Progenitor cell of endocrine pancreas (in vitro differentiated cells): ENCODE results near the gene RBMS1. TPM values are rescaled to one million over a fixed set of nuclear protein-coding genes. Genes with fewer than 3 reads are reported as not detected.

ENCODE experiments used
- DNase-seq: peaks from one replicate; pipeline ENCODE4 v3.0.0; 2021; ENCODE audit warnings: low spot score; ENCODE audit not compliant: unreplicated experiment
- H3K27ac Mint-ChIP-seq: 2 replicates; pipeline ENCODE4 v1.8.0; 2021; ENCODE audit warnings: mild to moderate bottlenecking, moderate library complexity, mixed read lengths
- H3K27me3 Mint-ChIP-seq: 2 replicates; pipeline ENCODE4 v1.8.0; 2021; ENCODE audit warnings: mixed read lengths
- H3K36me3 Mint-ChIP-seq: 2 replicates; pipeline ENCODE4 v1.8.0; 2022; ENCODE audit warnings: mixed read lengths; ENCODE audit not compliant: insufficient read depth
- H3K4me1 Mint-ChIP-seq: 2 replicates; pipeline ENCODE4 v1.8.0; 2021; ENCODE audit warnings: low read depth, mixed read lengths
- H3K4me3 Mint-ChIP-seq: 2 replicates; pipeline ENCODE4 v1.8.0; 2021; ENCODE audit warnings: low read depth, mild to moderate bottlenecking, moderate library complexity, mixed read lengths
- H3K9me3 Mint-ChIP-seq: 2 replicates; pipeline ENCODE4 v1.8.0; 2021; ENCODE audit warnings: low read depth, mixed read lengths
- total RNA-seq: library from RNA; stranded (reverse); gene quantifications from 2 replicates; pipeline ENCODE4 v1.2.1, GENCODE V29; 2021
- TF ChIP-seq, protein P1 (sequence below): fragments of 200-600 bp; sonication (generic); IDR thresholded peaks from one replicate; pipeline ENCODE4 v1.5.0; 2021; ENCODE audit warnings: antibody characterized with exemption, mild to moderate bottlenecking; ENCODE audit not compliant: unreplicated experiment

The RBMS1 gene
- total RNA-seq, 1 donor from 2014 or later: 59.8 TPM

DNA sequence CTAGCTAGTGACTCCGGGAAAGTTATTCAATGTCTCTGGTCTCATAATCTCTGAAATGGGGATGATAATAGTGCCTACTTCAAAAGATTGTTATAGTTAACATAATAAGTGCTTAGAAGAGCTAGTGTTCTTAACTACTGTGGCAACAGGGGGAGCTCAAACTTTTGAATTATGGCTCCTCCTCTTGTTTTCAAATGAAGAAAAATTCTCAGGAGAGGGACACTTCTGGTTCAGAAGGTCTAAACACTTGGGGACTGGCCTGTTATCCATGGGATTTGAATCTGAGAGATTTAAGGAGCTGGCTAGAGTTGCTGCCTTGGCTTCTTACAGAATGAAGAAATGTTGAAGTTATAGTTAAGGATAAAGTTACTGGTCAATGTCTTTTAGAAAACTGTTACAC lies 201.4 kb downstream of the RBMS1 start:
- DNase-seq: no peak
- no peaks in the 10 kb centered on the region for H3K9me3 Mint-ChIP-seq
- H3K27me3 Mint-ChIP-seq: no peaks in the 10 kb centered on the region
- no peak overlapping the region for H3K4me3 Mint-ChIP-seq
- H3K4me1 Mint-ChIP-seq: no peaks in the 10 kb centered on the region
- peaks cover 11% of the 10 kb centered on the region for H3K36me3 Mint-ChIP-seq
- no peak overlapping the region for H3K27ac Mint-ChIP-seq
- TF ChIP-seq, protein P1, sequence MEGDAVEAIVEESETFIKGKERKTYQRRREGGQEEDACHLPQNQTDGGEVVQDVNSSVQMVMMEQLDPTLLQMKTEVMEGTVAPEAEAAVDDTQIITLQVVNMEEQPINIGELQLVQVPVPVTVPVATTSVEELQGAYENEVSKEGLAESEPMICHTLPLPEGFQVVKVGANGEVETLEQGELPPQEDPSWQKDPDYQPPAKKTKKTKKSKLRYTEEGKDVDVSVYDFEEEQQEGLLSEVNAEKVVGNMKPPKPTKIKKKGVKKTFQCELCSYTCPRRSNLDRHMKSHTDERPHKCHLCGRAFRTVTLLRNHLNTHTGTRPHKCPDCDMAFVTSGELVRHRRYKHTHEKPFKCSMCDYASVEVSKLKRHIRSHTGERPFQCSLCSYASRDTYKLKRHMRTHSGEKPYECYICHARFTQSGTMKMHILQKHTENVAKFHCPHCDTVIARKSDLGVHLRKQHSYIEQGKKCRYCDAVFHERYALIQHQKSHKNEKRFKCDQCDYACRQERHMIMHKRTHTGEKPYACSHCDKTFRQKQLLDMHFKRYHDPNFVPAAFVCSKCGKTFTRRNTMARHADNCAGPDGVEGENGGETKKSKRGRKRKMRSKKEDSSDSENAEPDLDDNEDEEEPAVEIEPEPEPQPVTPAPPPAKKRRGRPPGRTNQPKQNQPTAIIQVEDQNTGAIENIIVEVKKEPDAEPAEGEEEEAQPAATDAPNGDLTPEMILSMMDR: no peak

- TF ChIP-seq, protein P1: no peak
Measured at GRCh38 chr2:160291382-160291781, 202.2 kb downstream of the RBMS1 start.

DNA sequence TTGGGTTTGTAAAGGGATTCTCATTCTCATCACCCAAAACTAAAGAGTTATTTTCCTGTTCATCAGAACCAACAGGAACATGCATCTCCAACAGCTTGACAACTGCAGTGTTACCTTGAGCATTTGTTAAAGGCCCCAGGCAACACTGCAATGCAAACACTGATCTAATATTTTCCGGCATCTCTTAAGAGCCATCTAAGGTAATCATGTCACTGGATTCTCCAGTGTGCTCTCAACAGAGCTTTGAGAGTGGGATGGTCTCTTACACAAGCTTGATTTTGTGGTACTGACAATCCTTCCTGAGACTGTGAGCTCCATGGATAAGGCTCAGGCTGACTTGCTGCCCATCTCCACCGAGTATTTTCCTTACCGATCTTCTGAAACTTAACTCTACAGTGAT lies 203.0 kb downstream of the RBMS1 start:
- Mint-ChIP-seq H3K4me1 (no peaks in the 10 kb centered on the region), H3K4me3 (no peak overlapping the region), H3K9me3 (no peaks in the 10 kb centered on the region), H3K27ac (no peak overlapping the region), H3K36me3 (peaks cover 4% of the 10 kb centered on the region), H3K27me3 (no peaks in the 10 kb centered on the region)
- TF ChIP-seq, protein P1: no peak
- DNase-seq: no peak

More at GRCh38 chr2:160291382-160291781, 202.2 kb downstream of the RBMS1 start:
- no peak overlapping the region for H3K4me3 Mint-ChIP-seq
- no peak overlapping the region for H3K27ac Mint-ChIP-seq
- no peaks in the 10 kb centered on the region for H3K4me1 Mint-ChIP-seq
- no peak for DNase-seq
- peaks cover 8% of the 10 kb centered on the region for H3K36me3 Mint-ChIP-seq
- H3K9me3 Mint-ChIP-seq: no peaks in the 10 kb centered on the region
- no peaks in the 10 kb centered on the region for H3K27me3 Mint-ChIP-seq

- Mint-ChIP-seq H3K27me3 (no peaks in the 10 kb centered on the region), H3K4me1 (no peaks in the 10 kb centered on the region), H3K4me3 (no peak overlapping the region), H3K9me3 (no peaks in the 10 kb centered on the region), H3K36me3 (peaks cover 7% of the 10 kb centered on the region), H3K27ac (no peak overlapping the region)
- DNase-seq: no peak
- TF ChIP-seq, protein P1: no peak
Measured at GRCh38 chr2:160289831-160290230, 203.8 kb downstream of the RBMS1 start.

DNA sequence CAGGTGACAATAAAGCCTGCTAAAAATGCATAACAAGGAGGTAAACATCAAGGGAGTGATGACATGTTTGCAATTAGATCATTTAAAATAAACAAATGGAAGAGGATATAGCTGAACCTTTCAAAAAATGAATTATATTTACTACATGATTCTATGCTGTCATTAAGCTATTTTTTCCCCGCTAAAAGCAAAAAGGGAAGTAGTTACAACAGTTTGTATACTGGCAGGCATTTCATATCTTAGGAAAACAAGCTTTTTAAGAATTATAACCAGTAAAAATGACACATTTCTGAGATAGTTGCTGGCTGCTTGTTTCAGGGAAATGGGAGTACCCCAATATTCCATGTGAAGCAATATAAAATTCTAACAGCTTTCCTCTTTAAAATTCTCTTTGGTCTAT lies 204.5 kb downstream of the RBMS1 start:
- TF ChIP-seq, protein P1: no peak
- H3K27me3 Mint-ChIP-seq: no peaks in the 10 kb centered on the region

More for the DNA sequence above, 204.5 kb downstream of the RBMS1 start:
- Mint-ChIP-seq H3K36me3 (peaks cover 13% of the 10 kb centered on the region), H3K27ac (no peak overlapping the region), H3K9me3 (no peaks in the 10 kb centered on the region), H3K4me3 (no peak overlapping the region), H3K4me1 (no peaks in the 10 kb centered on the region)
- DNase-seq: no peak
